ENCODE measurements around the gene RNF144A. TPM values are rescaled to one million over a fixed set of nuclear protein-coding genes. Genes with fewer than 3 reads are reported as not detected.

The RNF144A gene
- total RNA-seq, 1 experiment from 2014 or later, result 13.6 TPM

- Histone ChIP-seq H3K4me3 (ENCODE audit: low read depth, low read length, poor library complexity, severe bottlenecking) (no peak overlapping the region), H3K4me1 (ENCODE audit: insufficient read depth, low read length, poor library complexity, severe bottlenecking) (peaks cover 4% of the 10 kb centered on the region), H3K9me3 (ENCODE audit: low read depth, low read length, poor library complexity, severe bottlenecking) (no peaks in the 10 kb centered on the region), H3K27me3 (replicated peaks; ENCODE audit: insufficient read depth, low read depth, low read length, poor library complexity) (no peaks in the 10 kb centered on the region), H3K27ac (ENCODE audit: low read depth, low read length, poor library complexity, severe bottlenecking) (no peak overlapping the region), H3K36me3 (ENCODE audit: insufficient read depth, low read length, poor library complexity, severe bottlenecking) (no peaks in the 10 kb centered on the region)
- TF ChIP-seq, protein P1, sequence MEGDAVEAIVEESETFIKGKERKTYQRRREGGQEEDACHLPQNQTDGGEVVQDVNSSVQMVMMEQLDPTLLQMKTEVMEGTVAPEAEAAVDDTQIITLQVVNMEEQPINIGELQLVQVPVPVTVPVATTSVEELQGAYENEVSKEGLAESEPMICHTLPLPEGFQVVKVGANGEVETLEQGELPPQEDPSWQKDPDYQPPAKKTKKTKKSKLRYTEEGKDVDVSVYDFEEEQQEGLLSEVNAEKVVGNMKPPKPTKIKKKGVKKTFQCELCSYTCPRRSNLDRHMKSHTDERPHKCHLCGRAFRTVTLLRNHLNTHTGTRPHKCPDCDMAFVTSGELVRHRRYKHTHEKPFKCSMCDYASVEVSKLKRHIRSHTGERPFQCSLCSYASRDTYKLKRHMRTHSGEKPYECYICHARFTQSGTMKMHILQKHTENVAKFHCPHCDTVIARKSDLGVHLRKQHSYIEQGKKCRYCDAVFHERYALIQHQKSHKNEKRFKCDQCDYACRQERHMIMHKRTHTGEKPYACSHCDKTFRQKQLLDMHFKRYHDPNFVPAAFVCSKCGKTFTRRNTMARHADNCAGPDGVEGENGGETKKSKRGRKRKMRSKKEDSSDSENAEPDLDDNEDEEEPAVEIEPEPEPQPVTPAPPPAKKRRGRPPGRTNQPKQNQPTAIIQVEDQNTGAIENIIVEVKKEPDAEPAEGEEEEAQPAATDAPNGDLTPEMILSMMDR (conservative IDR thresholded peaks at IDR 0.05; ENCODE audit: low read depth, low read length), result no peak
- TF ChIP-seq EZH2 (IDR thresholded peaks at IDR 0.05; ENCODE audit: borderline replicate concordance, low read depth, low read length, poor library complexity, severe bottlenecking), result no peak
- POLR2A ChIA-PET (ENCODE audit: low non-redundant PET), result no interaction called here
- intact Hi-C loops (cut with micrococcal nuclease; ENCODE audit: unreplicated experiment), result loop anchor here (5.0 kb wide), 1 partner anchor 111 kb away; no protein-coding TSS in a partner anchor
- CTCF ChIA-PET, result interaction anchor here (0.7 to 1.0 kb wide), 3 partner anchors 12 to 22 kb away, joined by 4 to 7 read pairs (median 4); no protein-coding TSS in a partner anchor
- no peak for DNase-seq (ENCODE audit: low spot score)
- no TSS peak for BruUV-seq (replicated peaks)
Observed at GRCh38 chr2:6916736-6917070, 509 bp upstream of the RNF144A start.

- H3K27me3 ChIP-seq (replicated peaks; ENCODE audit: insufficient read depth, low read depth, low read length, poor library complexity), result no peaks in the 10 kb centered on the region
- no TSS peak for BruUV-seq (replicated peaks)
- POLR2A ChIA-PET (ENCODE audit: low non-redundant PET), result no interaction called here
- no peak for DNase-seq (ENCODE audit: low spot score)
- peaks cover 4% of the 10 kb centered on the region for H3K4me1 ChIP-seq (ENCODE audit: insufficient read depth, low read length, poor library complexity, severe bottlenecking)
- TF ChIP-seq, protein P1 (conservative IDR thresholded peaks at IDR 0.05; ENCODE audit: low read depth, low read length), result no peak
- no peak for TF ChIP-seq EZH2 (IDR thresholded peaks at IDR 0.05; ENCODE audit: borderline replicate concordance, low read depth, low read length, poor library complexity, severe bottlenecking)
- intact Hi-C loops (cut with micrococcal nuclease; ENCODE audit: unreplicated experiment), result loop anchor here (5.0 kb wide), 1 partner anchor 109 kb away; no protein-coding TSS in a partner anchor
- peak overlapping the region; percentile 57 for H3K27ac ChIP-seq (ENCODE audit: low read depth, low read length, poor library complexity, severe bottlenecking)
- no peaks in the 10 kb centered on the region for H3K36me3 ChIP-seq (ENCODE audit: insufficient read depth, low read length, poor library complexity, severe bottlenecking)
- H3K9me3 ChIP-seq (ENCODE audit: low read depth, low read length, poor library complexity, severe bottlenecking), result no peaks in the 10 kb centered on the region
- peak overlapping the region; percentile 71 for H3K4me3 ChIP-seq (ENCODE audit: low read depth, low read length, poor library complexity, severe bottlenecking)
- CTCF ChIA-PET, result no interaction called here
Observed at GRCh38 chr2:6917761-6918421, 679 bp downstream of the RNF144A start.

- TF ChIP-seq, protein P1 (conservative IDR thresholded peaks at IDR 0.05; ENCODE audit: low read depth, low read length), result no peak
- no peak for TF ChIP-seq EZH2 (IDR thresholded peaks at IDR 0.05; ENCODE audit: borderline replicate concordance, low read depth, low read length, poor library complexity, severe bottlenecking)
- no peaks in the 10 kb centered on the region for H3K36me3 ChIP-seq (ENCODE audit: insufficient read depth, low read length, poor library complexity, severe bottlenecking)
- no peaks in the 10 kb centered on the region for H3K27me3 ChIP-seq (replicated peaks; ENCODE audit: insufficient read depth, low read depth, low read length, poor library complexity)
- H3K27ac ChIP-seq (ENCODE audit: low read depth, low read length, poor library complexity, severe bottlenecking), result no peak overlapping the region
- H3K4me3 ChIP-seq (ENCODE audit: low read depth, low read length, poor library complexity, severe bottlenecking), result no peak overlapping the region
- peaks cover 4% of the 10 kb centered on the region for H3K4me1 ChIP-seq (ENCODE audit: insufficient read depth, low read length, poor library complexity, severe bottlenecking)
- no peaks in the 10 kb centered on the region for H3K9me3 ChIP-seq (ENCODE audit: low read depth, low read length, poor library complexity, severe bottlenecking)
- no TSS peak for BruUV-seq (replicated peaks)
- ChIA-PET POLR2A (ENCODE audit: low non-redundant PET) (no interaction called here), CTCF (no interaction called here)
- intact Hi-C loops (cut with micrococcal nuclease; ENCODE audit: unreplicated experiment), result loop anchor here (5.0 kb wide), 1 partner anchor 107 kb away; no protein-coding TSS in a partner anchor
- no peak for DNase-seq (ENCODE audit: low spot score)
Observed at GRCh38 chr2:6919901-6920742, 2.9 kb downstream of the RNF144A start.

All from A673 (cell line).